GM23338 (cell line): ENCODE data around the gene JHY. TPM values are rescaled to one million over a fixed set of nuclear protein-coding genes. Genes with fewer than 3 reads are reported as not detected.

Experiments
- ATAC-seq: fragments of 200-7000 bp; cut with Tn5 transposase; 3 replicates; pipeline ENCODE4 v1.9.1; 2020
- DNase-seq: peaks from one replicate; pipeline ENCODE4 v3.0.0-alpha.2; 2015; ENCODE audit warnings: low spot score
- H2AFZ ChIP-seq: fragments of 200-600 bp; sonication (generic); 2 replicates; pipeline ENCODE4 v1.8.0; 2016; ENCODE audit warnings: antibody characterized with exemption, mild to moderate bottlenecking, moderate library complexity
- H3F3A ChIP-seq: fragments of 200-600 bp; sonication (generic); replicated peaks from 2 replicates; pipeline ENCODE4 v1.8.0; 2017; ENCODE audit warnings: antibody characterized with exemption, mixed run types, low read depth
- H3K27ac ChIP-seq: fragments of 200-600 bp; sonication (generic); 2 replicates; pipeline ENCODE4 v1.6.1; 2016; ENCODE audit warnings: low read depth
- H3K27me3 ChIP-seq: fragments of 200-600 bp; sonication (generic); 2 replicates; pipeline ENCODE4 v1.8.0; 2016; ENCODE audit warnings: mild to moderate bottlenecking, mixed run types, moderate library complexity; ENCODE audit not compliant: insufficient read depth
- H3K36me3 ChIP-seq: fragments of 200-600 bp; sonication (generic); 2 replicates; pipeline ENCODE4 v1.8.0; 2016; ENCODE audit warnings: mild to moderate bottlenecking; ENCODE audit not compliant: insufficient read depth
- H3K4me1 ChIP-seq: fragments of 200-600 bp; sonication (generic); 2 replicates; pipeline ENCODE4 v1.8.0; 2016; ENCODE audit warnings: mild to moderate bottlenecking, moderate library complexity; ENCODE audit not compliant: insufficient read depth
- H3K4me2 ChIP-seq: fragments of 200-600 bp; sonication (generic); 2 replicates; pipeline ENCODE4 v1.7.1; 2017; ENCODE audit warnings: mixed run types
- H3K4me3 ChIP-seq: fragments of 200-600 bp; sonication (generic); 2 replicates; pipeline ENCODE4 v1.6.1; 2016; ENCODE audit warnings: mixed run types
- H3K79me2 ChIP-seq: fragments of 200-600 bp; sonication (generic); replicated peaks from 2 replicates; pipeline ENCODE4 v1.8.0; 2017; ENCODE audit warnings: mild to moderate bottlenecking; ENCODE audit not compliant: insufficient read depth
- H3K9me2 ChIP-seq: fragments of 200-600 bp; sonication (generic); 2 replicates; pipeline ENCODE4 v1.8.0; 2017; ENCODE audit not compliant: insufficient read depth
- H4K20me1 ChIP-seq: fragments of 200-600 bp; sonication (generic); replicated peaks from 2 replicates; pipeline ENCODE4 v1.8.0; 2017; ENCODE audit warnings: mild to moderate bottlenecking; ENCODE audit not compliant: insufficient read depth
- H3K27ac Mint-ChIP-seq: 2 replicates; pipeline ENCODE4 v1.8.0; 2020; ENCODE audit warnings: inconsistent platforms, mild to moderate bottlenecking, moderate library complexity, mixed read lengths
- H3K27me3 Mint-ChIP-seq: 3 replicates; pipeline ENCODE4 v1.8.0; 2022; ENCODE audit warnings: low read depth, mild to moderate bottlenecking, moderate library complexity, mixed read lengths, inconsistent platforms; ENCODE audit not compliant: insufficient read depth, poor library complexity
- H3K36me3 Mint-ChIP-seq: 3 replicates; pipeline ENCODE4 v1.8.0; 2021; ENCODE audit warnings: low read depth, mild to moderate bottlenecking, inconsistent platforms, moderate library complexity, mixed read lengths
- H3K4me1 Mint-ChIP-seq: 3 replicates; pipeline ENCODE4 v1.8.0; 2020; ENCODE audit warnings: mild to moderate bottlenecking, inconsistent platforms, mixed read lengths
- H3K4me3 Mint-ChIP-seq: 3 replicates; pipeline ENCODE4 v1.8.0; 2021; ENCODE audit warnings: moderate library complexity, mild to moderate bottlenecking, inconsistent platforms, mixed read lengths
- H3K9me3 Mint-ChIP-seq: 3 replicates; pipeline ENCODE4 v1.8.0; 2020; ENCODE audit warnings: moderate library complexity, mild to moderate bottlenecking, inconsistent platforms, mixed read lengths
- CTCF ChIP-seq, 2 experiments: fragments of 200-600 bp in 1 of 2; sonication (generic) in 1 of 2; conservative IDR thresholded peaks; 2 replicates each; pipeline versions ENCODE4 v1.5.1 to v1.6.1; 2016 to 2017; ENCODE audit warnings: antibody characterized with exemption in 2 of 2, low read depth in 2 of 2, mild to moderate bottlenecking in 2 of 2, moderate library complexity in 1 of 2
- JUNB ChIP-seq: IDR thresholded peaks from one replicate; pipeline ENCODE4 v1.6.1; 2016; ENCODE audit warnings: antibody characterized with exemption; ENCODE audit not compliant: unreplicated experiment
- polyA plus RNA-seq: library from polyadenylated mRNA; unstranded; fragments of >200 nt; fragmentation: Nextera tagmentation; extraction: Ambion mirVana; gene quantifications from 2 replicates; pipeline ENCODE4 v1.2.1, GENCODE V29; 2016
- small RNA-seq: library from RNA; depleted of rRNA; stranded (forward); fragments of <200 nt; gene quantifications from one replicate; pipeline ENCODE3, GENCODE V24; 2014; ENCODE audit warnings: low replicate concordance
- total RNA-seq: library from RNA; depleted of rRNA; stranded (reverse); fragments of >200 nt; shearing (Covaris generic); gene quantifications from 2 replicates; pipeline ENCODE4 v1.2.3, GENCODE V29; 2014; rRNA removed

Gene JHY
- total and polyA plus RNA-seq, 2 experiments from 2014 or later = 0.94 to 0.97 TPM

GRCh38 chr11:123006860-123007542 lies 124.4 kb downstream of the JHY start:
- no peaks in the 10 kb centered on the region for H3K9me3 Mint-ChIP-seq
- Histone ChIP-seq H3K27me3 (no peaks in the 10 kb centered on the region), H3K4me1 (peaks cover 9% of the 10 kb centered on the region), H3K79me2 (no peaks in the 10 kb centered on the region), H3K4me3 (no peak overlapping the region), H3F3A (no peaks in the 10 kb centered on the region), H2AFZ (peak overlapping the region; percentile 33; the same call in 1 of the 2 replicates), H4K20me1 (no peaks in the 10 kb centered on the region), H3K36me3 (no peaks in the 10 kb centered on the region), H3K4me2 (peak overlapping the region; percentile 21; the same call in 1 of the 2 replicates), H3K27ac (0 out of 2 replicates have a peak overlapping the region, but pooled peaks have one; percentile 45), H3K9me2 (no peaks in the 10 kb centered on the region)
- TF ChIP-seq JUNB = no peak
- TF ChIP-seq CTCF (conservative IDR thresholded peaks at IDR 0.05; ENCODE audit: low read depth in 2 of 2) = peak in 1 of 2 experiments; percentile 12; a peak in 2 of 4 replicates
- peak; percentile 64 for DNase-seq
- ATAC-seq = peak; percentile 83
- H3K27me3 Mint-ChIP-seq = peaks cover 2% of the 10 kb centered on the region
- peak overlapping the region; percentile 28 for H3K27ac Mint-ChIP-seq
- H3K4me3 Mint-ChIP-seq = no peak overlapping the region
- H3K36me3 Mint-ChIP-seq = no peaks in the 10 kb centered on the region
- peaks cover 18% of the 10 kb centered on the region for H3K4me1 Mint-ChIP-seq

Small RNA genes within 50 kb of the gene (small RNA-seq; reads per million reads assigned to genes)
- gene RNU4-23P = not detected

Other genes with a start within 250 kb of the JHY start
- 12.0 and 17.2 TPM in 2 replicates for gene UBASH3B, start 227.0 kb upstream of the JHY start, total RNA-seq
- 2.1 and 2.6 TPM in 2 replicates for gene UBASH3B, start 227.0 kb upstream of the JHY start, polyA plus RNA-seq
- 0.08 TPM in 1 of 2 replicates, not detected in the other for gene CRTAM, start 44.3 kb upstream of the JHY start, total RNA-seq
- not detected in 2 replicates for gene CRTAM, start 44.3 kb upstream of the JHY start, polyA plus RNA-seq
- gene BSX, start 99.1 kb downstream of the JHY start, total RNA-seq = not detected in 2 replicates
- gene BSX, start 99.1 kb downstream of the JHY start, polyA plus RNA-seq = not detected in 2 replicates
- 2,776 and 2,903 TPM in 2 replicates for gene HSPA8, start 179.4 kb downstream of the JHY start, total RNA-seq
- gene HSPA8, start 179.4 kb downstream of the JHY start, polyA plus RNA-seq = 818 and 826 TPM in 2 replicates